D721Med (cell line): ENCODE results near the gene FKBP5.

Experiments
- DNase-seq: peaks from one replicate; pipeline ENCODE4 v3.0.0; 2011; ENCODE audit warnings: low spot score; ENCODE audit not compliant: insufficient read length
- FAIRE-seq: peaks from 2 replicates; lab custom pipeline; 2011; peaks lifted over from hg19 to GRCh38; lab: Jason Lieb, UNC
- TF ChIP-seq, protein P1 (sequence below): IDR thresholded peaks from 2 replicates; pipeline ENCODE4 v1.5.1; 2012; ENCODE audit warnings: mild to moderate bottlenecking, control low read depth; ENCODE audit not compliant: insufficient read depth; ENCODE audit errors: missing control alignments

FKBP5 gene

DNA sequence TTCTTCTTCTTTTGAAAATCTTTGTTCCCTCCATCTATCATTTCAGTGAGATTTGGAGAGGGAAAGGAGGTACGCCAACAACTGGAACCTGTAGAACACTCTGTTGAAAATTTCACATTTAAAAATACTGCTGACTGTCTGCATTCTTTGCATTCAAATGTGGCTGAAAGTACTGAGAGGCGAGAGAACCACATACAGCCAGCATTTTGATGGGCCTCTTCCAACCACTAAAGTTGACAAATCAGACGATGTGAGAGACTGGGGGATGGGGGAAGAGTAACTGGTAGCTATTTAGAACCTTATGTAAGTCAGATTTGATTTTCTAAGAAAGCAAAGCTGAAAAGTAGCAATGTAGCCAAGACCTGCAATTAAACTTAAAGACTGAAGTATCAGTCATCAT lies 77.5 kb downstream of the FKBP5 start:
- TF ChIP-seq, protein P1, sequence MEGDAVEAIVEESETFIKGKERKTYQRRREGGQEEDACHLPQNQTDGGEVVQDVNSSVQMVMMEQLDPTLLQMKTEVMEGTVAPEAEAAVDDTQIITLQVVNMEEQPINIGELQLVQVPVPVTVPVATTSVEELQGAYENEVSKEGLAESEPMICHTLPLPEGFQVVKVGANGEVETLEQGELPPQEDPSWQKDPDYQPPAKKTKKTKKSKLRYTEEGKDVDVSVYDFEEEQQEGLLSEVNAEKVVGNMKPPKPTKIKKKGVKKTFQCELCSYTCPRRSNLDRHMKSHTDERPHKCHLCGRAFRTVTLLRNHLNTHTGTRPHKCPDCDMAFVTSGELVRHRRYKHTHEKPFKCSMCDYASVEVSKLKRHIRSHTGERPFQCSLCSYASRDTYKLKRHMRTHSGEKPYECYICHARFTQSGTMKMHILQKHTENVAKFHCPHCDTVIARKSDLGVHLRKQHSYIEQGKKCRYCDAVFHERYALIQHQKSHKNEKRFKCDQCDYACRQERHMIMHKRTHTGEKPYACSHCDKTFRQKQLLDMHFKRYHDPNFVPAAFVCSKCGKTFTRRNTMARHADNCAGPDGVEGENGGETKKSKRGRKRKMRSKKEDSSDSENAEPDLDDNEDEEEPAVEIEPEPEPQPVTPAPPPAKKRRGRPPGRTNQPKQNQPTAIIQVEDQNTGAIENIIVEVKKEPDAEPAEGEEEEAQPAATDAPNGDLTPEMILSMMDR = no peak
- FAIRE-seq (no peak), DNase-seq (no peak)

DNA sequence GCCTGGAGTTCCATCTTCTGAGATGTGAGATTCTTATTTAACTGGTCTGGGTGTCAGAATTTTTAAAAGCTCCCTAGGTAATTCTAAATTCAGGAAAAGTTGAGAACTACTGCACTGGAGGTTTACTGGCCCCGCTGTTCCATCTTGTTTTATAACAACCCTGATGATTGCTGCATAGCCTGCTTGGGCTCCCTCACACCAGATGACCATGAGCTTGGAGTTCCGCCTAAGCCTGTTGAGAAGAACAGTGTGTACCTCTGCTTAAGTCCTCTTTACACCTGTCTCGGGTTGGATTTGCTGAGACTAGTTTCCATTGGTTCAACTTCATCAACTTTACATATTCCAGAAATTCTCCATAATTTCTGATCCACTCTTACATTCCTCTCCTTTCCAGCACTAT lies 77.9 kb downstream of the FKBP5 start:
- DNase-seq = no peak
- FAIRE-seq = no peak
- TF ChIP-seq, protein P1 = no peak

DNA sequence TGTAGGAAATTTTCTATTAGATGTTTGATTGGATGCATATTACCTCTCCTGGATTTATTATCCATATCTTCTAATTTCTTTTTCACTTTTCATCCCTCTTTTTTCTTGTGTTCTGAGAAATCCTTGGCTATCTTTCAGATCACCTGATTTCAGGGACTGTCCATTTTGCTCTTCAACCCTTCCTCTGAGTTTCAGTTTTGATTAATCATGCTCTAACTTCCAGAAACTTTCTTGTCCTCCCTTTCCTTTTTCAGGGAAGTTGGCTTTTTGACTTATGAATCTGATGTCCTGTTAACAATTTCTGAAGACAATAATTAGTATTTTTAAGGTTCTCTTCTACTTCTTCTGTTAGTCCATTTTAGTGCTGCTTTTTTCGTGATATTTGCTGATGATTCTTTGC lies 79.1 kb downstream of the FKBP5 start:
- TF ChIP-seq, protein P1 = no peak
- FAIRE-seq (no peak), DNase-seq (no peak)

DNA sequence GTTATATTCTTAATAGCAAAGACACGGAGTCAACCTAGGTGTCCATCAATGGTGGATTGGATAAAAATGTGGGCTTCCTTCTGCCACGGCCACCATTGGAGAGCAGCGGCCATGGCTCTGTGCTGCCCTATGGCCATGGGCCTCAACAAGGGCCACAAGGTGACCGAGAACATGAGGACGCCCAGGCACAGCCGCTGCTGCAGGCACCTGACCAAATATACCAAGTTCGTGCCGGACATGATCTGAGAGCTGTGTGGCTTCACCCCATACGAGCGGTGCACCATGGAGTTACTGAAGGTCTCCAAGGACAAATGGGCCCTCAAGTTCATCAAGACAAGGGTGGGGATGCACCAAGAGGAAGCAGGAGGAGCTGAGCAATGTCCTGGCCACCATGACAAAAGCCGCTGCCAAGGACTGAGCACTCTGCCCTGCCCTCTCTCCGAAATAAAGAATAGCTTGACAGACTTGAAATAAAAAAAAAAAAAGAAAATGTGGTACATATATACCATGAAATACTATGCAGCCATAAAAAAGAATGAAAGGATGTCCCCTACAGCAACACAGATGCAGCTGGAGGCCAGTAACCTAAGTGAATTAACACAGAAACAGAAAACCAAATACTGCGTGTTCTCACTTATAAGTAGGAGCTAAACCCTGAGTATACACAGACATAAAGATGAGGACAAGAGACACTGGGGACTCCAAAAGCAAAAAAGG lies 81.0 kb downstream of the FKBP5 start:
- DNase-seq (no peak), FAIRE-seq (no peak)
- TF ChIP-seq, protein P1 = no peak

DNA sequence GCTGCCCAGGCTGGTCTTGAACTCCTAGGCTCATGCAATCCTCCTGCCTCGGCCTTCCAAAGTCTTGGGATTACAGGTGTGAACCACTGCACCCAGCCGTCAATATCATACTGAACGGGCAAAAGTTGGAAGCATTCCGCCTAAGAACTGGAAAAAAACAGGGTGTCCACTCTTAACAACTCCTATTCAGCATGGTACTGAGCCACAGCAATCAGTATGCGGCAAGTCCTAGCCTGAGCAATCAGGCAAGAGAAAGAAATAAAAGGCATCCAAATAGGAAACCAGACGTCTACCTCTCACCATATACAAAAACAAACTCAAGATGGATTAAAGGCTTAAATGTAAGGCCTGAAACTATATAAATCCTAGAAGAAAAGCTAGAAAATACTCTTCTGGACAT lies 83.1 kb downstream of the FKBP5 start:
- FAIRE-seq (no peak), DNase-seq (no peak)
- TF ChIP-seq, protein P1 = no peak

DNA sequence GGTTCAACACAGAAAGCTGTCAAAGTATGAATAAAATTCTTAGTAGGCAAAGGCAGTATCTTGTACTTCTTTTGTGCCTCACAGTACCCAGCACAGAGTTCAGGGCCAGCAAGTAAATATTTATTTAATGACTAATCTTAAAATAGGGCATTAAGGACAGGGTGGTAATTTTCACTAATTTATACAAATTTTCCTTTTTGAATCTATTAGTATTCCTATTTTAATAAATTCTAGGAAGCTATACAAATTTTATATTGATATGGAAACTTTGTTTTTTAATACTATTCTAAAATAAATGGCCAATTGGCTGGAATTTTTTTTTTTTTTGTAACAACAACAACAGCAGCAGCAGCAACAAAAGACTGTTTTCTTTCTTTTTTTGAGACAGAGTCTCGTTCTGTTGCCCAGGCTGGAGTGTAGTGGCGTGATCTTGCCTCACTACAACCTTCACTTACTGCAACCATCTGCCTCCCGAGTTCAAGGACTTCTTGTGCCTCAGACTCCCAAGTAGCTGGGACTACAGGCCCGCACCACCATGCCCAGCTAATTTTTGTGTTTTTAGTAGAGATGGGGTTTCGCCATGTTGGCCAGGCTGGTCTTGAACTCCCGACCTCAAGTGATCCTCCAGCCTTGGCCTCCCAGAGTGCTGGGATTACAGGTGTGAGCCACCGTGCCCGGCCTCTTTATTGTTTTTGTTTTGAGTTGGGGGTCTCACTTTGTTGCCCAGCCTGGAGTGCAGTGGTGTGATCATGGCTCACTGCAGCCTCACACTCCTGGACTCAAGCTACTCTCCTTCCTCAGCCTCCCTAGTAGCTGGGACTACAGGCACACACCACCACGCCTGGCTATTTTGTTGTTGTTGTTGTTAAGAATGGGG lies 85.2 kb downstream of the FKBP5 start:
- DNase-seq (no peak), FAIRE-seq (no peak)
- TF ChIP-seq, protein P1 = no peak
